HEK293 (cell line): ENCODE measurements around the gene RPL35.

Experiments used
- REST ChIP-seq: fragments of 450-650 bp; formaldehyde crosslinking; IDR thresholded peaks from 2 replicates; pipeline ENCODE4 v1.5.1; 2016; ENCODE audit warnings: missing biosample characterization, missing genetic modification characterization
- SALL2 ChIP-seq: fragments of 450-650 bp; formaldehyde crosslinking; IDR thresholded peaks from 2 replicates; pipeline ENCODE4 v1.5.0; 2017; ENCODE audit warnings: missing biosample characterization, mild to moderate bottlenecking, missing genetic modification characterization, borderline replicate concordance
- ZBTB7A ChIP-seq: fragments of 450-650 bp; formaldehyde crosslinking; IDR thresholded peaks from 2 replicates; pipeline ENCODE4 v1.5.1; 2016; ENCODE audit warnings: low read depth, missing biosample characterization, missing genetic modification characterization
- ZFP37 ChIP-seq: fragments of 450-650 bp; formaldehyde crosslinking; IDR thresholded peaks from 2 replicates; pipeline ENCODE4 v1.5.1; 2016; ENCODE audit warnings: missing biosample characterization, missing genetic modification characterization
- ZNF157 ChIP-seq: fragments of 450-650 bp; formaldehyde crosslinking; IDR thresholded peaks from 2 replicates; pipeline ENCODE4 v1.5.1; 2016; ENCODE audit warnings: missing biosample characterization, missing genetic modification characterization
- ZNF274 ChIP-seq, 2 experiments: fragments of 200-500 bp in 1 of 2; fragments of 450-650 bp in 1 of 2; sonication (Bioruptor generic) in 1 of 2; formaldehyde crosslinking in 1 of 2; IDR thresholded peaks; 2 replicates each; pipeline versions ENCODE4 v1.5.1 to v1.6.1; 2014 to 2016; ENCODE audit warnings: borderline replicate concordance in 1 of 2, inconsistent platforms in 1 of 2, low read length in 1 of 2, missing biosample characterization in 1 of 2, missing genetic modification characterization in 1 of 2
- ZNF350 ChIP-seq: fragments of 450-650 bp; formaldehyde crosslinking; IDR thresholded peaks from 2 replicates; pipeline ENCODE4 v1.5.0; 2017; ENCODE audit warnings: missing biosample characterization, mild to moderate bottlenecking, missing genetic modification characterization
- ZNF423 ChIP-seq: fragments of 450-650 bp; formaldehyde crosslinking; IDR thresholded peaks from 2 replicates; pipeline ENCODE4 v1.5.1; 2016; ENCODE audit warnings: missing biosample characterization, missing genetic modification characterization
- ZNF473 ChIP-seq: fragments of 450-650 bp; formaldehyde crosslinking; IDR thresholded peaks from 2 replicates; pipeline ENCODE4 v1.5.1; 2017; ENCODE audit warnings: missing biosample characterization, missing genetic modification characterization
- TF ChIP-seq, protein P1 (sequence below): fragments of 450-650 bp; formaldehyde crosslinking; IDR thresholded peaks from 2 replicates; pipeline ENCODE4 v1.5.1; 2016; ENCODE audit warnings: missing biosample characterization, missing genetic modification characterization

- TF ChIP-seq, protein P1, sequence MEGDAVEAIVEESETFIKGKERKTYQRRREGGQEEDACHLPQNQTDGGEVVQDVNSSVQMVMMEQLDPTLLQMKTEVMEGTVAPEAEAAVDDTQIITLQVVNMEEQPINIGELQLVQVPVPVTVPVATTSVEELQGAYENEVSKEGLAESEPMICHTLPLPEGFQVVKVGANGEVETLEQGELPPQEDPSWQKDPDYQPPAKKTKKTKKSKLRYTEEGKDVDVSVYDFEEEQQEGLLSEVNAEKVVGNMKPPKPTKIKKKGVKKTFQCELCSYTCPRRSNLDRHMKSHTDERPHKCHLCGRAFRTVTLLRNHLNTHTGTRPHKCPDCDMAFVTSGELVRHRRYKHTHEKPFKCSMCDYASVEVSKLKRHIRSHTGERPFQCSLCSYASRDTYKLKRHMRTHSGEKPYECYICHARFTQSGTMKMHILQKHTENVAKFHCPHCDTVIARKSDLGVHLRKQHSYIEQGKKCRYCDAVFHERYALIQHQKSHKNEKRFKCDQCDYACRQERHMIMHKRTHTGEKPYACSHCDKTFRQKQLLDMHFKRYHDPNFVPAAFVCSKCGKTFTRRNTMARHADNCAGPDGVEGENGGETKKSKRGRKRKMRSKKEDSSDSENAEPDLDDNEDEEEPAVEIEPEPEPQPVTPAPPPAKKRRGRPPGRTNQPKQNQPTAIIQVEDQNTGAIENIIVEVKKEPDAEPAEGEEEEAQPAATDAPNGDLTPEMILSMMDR = no peak
- no peak for TF ChIP-seq ZFP37 (tag by site-specific recombination)
- TF ChIP-seq ZNF350 (tag by site-specific recombination) = no peak
- no peak for TF ChIP-seq SALL2 (tag by site-specific recombination)
- no peak for TF ChIP-seq ZNF473
- no peak for TF ChIP-seq ZNF157 (tag by site-specific recombination)
- TF ChIP-seq REST (tag by site-specific recombination) = no peak
- no peak for TF ChIP-seq ZBTB7A (tag by site-specific recombination)
- no peak for TF ChIP-seq ZNF423 (tag by site-specific recombination)
- no peak for TF ChIP-seq ZNF274 (IDR thresholded peaks at IDR 0.05; ENCODE audit: low read length)
- TF ChIP-seq ZNF274 (tag by site-specific recombination; IDR thresholded peaks at IDR 0.05; ENCODE audit: borderline replicate concordance) = no peak
These were observed 28.4 kb upstream of the RPL35 start for GRCh38 chr9:124890179-124890578.
